Karpas-422 (cell line): ENCODE data around the gene C1QTNF1. TPM values are rescaled to one million over a fixed set of nuclear protein-coding genes. Genes with fewer than 3 reads are reported as not detected.

Source experiments
- DNase-seq: peaks from one replicate; pipeline ENCODE4 v3.0.0-alpha.2; 2015
- H2AFZ ChIP-seq: fragments of 200-600 bp; sonication (generic); 2 replicates; pipeline ENCODE4 v1.6.1; 2014; ENCODE audit warnings: antibody characterized with exemption, low read length, mixed read lengths
- H3K27ac ChIP-seq: fragments of 200-600 bp; sonication (generic); 2 replicates; pipeline ENCODE4 v1.5.1; 2014; ENCODE audit warnings: mild to moderate bottlenecking, low read length, moderate library complexity
- H3K27me3 ChIP-seq: fragments of 200-600 bp; sonication (generic); 2 replicates; pipeline ENCODE4 v1.6.1; 2014; ENCODE audit warnings: low read length, mixed read lengths
- H3K36me3 ChIP-seq: fragments of 200-600 bp; sonication (generic); 2 replicates; pipeline ENCODE4 v1.6.1; 2014; ENCODE audit warnings: low read length, mixed read lengths; ENCODE audit not compliant: insufficient read depth
- H3K4me1 ChIP-seq: fragments of 200-600 bp; sonication (generic); 2 replicates; pipeline ENCODE4 v1.6.1; 2014; ENCODE audit warnings: mild to moderate bottlenecking, low read length, mixed read lengths
- H3K4me2 ChIP-seq: fragments of 200-600 bp; sonication (generic); 2 replicates; pipeline ENCODE4 v1.6.1; 2014; ENCODE audit warnings: low read length, low read depth, mild to moderate bottlenecking; ENCODE audit not compliant: poor library complexity, severe bottlenecking
- H3K4me3 ChIP-seq: fragments of 200-600 bp; sonication (generic); 2 replicates; pipeline ENCODE4 v1.5.1; 2014; ENCODE audit warnings: mild to moderate bottlenecking, antibody characterized with exemption, low read length, mixed read lengths
- H3K79me2 ChIP-seq: fragments of 200-600 bp; sonication (generic); 2 replicates; pipeline ENCODE4 v1.6.1; 2014; ENCODE audit warnings: mild to moderate bottlenecking, low read length, mixed read lengths
- H3K9ac ChIP-seq: fragments of 200-600 bp; sonication (generic); 2 replicates; pipeline ENCODE4 v1.6.0; 2014; ENCODE audit warnings: low read length
- H3K9me2 ChIP-seq: fragments of 200-600 bp; sonication (generic), shearing (Covaris generic); replicated peaks from 2 replicates; pipeline ENCODE4 v1.6.0; 2014; ENCODE audit warnings: mild to moderate bottlenecking, low read length, moderate library complexity; ENCODE audit not compliant: insufficient read depth
- H3K9me3 ChIP-seq: fragments of 300-700, 200-600 bp; sonication (generic); 2 replicates; pipeline ENCODE4 v1.6.1; 2014; ENCODE audit warnings: low read length, mixed read lengths
- H4K20me1 ChIP-seq: fragments of 200-600 bp; sonication (generic); 2 replicates; pipeline ENCODE4 v1.6.1; 2014; ENCODE audit warnings: mild to moderate bottlenecking, antibody characterized with exemption, low read length, low read depth; ENCODE audit not compliant: insufficient read depth
- total RNA-seq: library from RNA; depleted of rRNA; stranded (reverse); fragments of >200 nt; shearing (Covaris generic); gene quantifications from 2 replicates; pipeline ENCODE4 v1.2.3, GENCODE V29; 2014; ENCODE audit warnings: low replicate concordance

C1QTNF1 gene
- total RNA-seq, 1 experiment from 2014 or later, result not detected

GRCh38 chr17:79054200-79054960 lies 30.4 kb downstream of the C1QTNF1 start:
- no peaks in the 10 kb centered on the region for H3K4me1 ChIP-seq
- no peaks in the 10 kb centered on the region for H3K9me3 ChIP-seq
- H3K4me3 ChIP-seq, result no peak overlapping the region
- no peaks in the 10 kb centered on the region for H3K9me2 ChIP-seq
- H3K27ac ChIP-seq, result no peak overlapping the region
- DNase-seq, result no peak
- no peak overlapping the region for H3K9ac ChIP-seq
- no peaks in the 10 kb centered on the region for H3K36me3 ChIP-seq
- no peaks in the 10 kb centered on the region for H4K20me1 ChIP-seq
- H3K4me2 ChIP-seq, result no peak overlapping the region
- no peaks in the 10 kb centered on the region for H3K27me3 ChIP-seq
- no peaks in the 10 kb centered on the region for H3K79me2 ChIP-seq
- no peak overlapping the region for H2AFZ ChIP-seq

- H2AFZ ChIP-seq, result no peak overlapping the region
- no peaks in the 10 kb centered on the region for H3K27me3 ChIP-seq
- H3K9ac ChIP-seq, result no peak overlapping the region
- H3K4me1 ChIP-seq, result no peaks in the 10 kb centered on the region
- no peak overlapping the region for H3K27ac ChIP-seq
- no peak for DNase-seq
- no peak overlapping the region for H3K4me3 ChIP-seq
- no peak overlapping the region for H3K4me2 ChIP-seq
- H3K9me2 ChIP-seq, result no peaks in the 10 kb centered on the region
- H3K9me3 ChIP-seq, result no peaks in the 10 kb centered on the region
- H3K36me3 ChIP-seq, result no peaks in the 10 kb centered on the region
- no peaks in the 10 kb centered on the region for H3K79me2 ChIP-seq
- H4K20me1 ChIP-seq, result no peaks in the 10 kb centered on the region
Observed at GRCh38 chr17:79055197-79055596, 31.2 kb downstream of the C1QTNF1 start.

DNA sequence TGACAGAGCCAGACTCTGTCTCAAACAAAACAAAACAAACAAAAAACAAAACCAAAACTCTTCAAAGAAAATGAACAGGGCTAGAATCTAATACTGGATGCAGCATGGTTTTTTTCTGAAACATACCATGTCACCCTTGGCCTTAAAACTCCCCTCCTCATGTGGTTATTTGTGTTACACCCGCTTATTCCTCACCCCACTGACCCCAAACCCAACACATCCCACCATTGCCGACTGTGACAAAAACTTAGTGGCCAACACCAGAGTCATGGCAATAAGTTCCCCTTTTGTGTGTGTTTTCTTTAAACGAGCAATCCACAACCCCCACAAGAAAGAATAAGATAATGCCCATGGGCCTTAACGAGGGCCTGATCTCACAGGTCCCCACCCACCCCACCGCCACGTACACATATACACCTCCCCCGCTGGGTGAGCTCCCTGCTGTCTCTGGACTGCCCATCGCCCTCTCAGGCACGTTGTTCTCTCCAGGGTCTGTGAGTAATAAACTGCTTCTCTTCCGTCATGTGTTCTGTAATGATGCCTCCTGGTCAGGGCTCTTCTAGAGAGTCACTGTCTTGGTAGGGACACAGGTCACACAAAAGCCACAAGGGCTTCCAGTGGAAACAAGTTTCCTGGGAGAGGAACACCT lies 33.9 kb downstream of the C1QTNF1 start:
- H3K4me2 ChIP-seq, result no peak overlapping the region
- no peak overlapping the region for H3K9ac ChIP-seq
- no peaks in the 10 kb centered on the region for H3K79me2 ChIP-seq
- H3K4me1 ChIP-seq, result no peaks in the 10 kb centered on the region
- no peak overlapping the region for H2AFZ ChIP-seq
- DNase-seq, result no peak
- no peaks in the 10 kb centered on the region for H3K36me3 ChIP-seq
- no peaks in the 10 kb centered on the region for H3K27me3 ChIP-seq
- H3K9me3 ChIP-seq, result no peaks in the 10 kb centered on the region
- no peaks in the 10 kb centered on the region for H4K20me1 ChIP-seq
- no peak overlapping the region for H3K27ac ChIP-seq
- H3K9me2 ChIP-seq, result no peaks in the 10 kb centered on the region
- H3K4me3 ChIP-seq, result no peak overlapping the region

DNA sequence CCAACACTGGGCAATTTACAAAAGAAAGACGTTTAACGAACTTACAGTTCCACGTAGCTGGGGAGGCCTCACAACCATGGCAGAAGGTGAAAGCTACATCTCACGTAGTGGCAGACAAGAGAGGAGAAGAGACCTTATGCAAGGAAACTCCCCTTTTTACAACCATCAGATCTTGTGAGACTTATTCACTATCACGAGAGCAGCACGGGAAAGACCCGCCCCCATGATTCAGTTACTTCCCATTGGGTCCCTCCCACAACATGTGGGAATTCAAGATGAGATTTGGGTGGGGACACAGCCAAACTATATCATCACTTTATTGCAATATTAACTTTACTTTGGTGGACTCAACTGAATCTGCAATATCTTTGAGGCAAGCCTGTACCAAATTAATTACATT lies 38.7 kb downstream of the C1QTNF1 start:
- H3K27me3 ChIP-seq, result no peaks in the 10 kb centered on the region
- H3K4me1 ChIP-seq, result no peaks in the 10 kb centered on the region
- no peak overlapping the region for H3K9ac ChIP-seq
- H4K20me1 ChIP-seq, result no peaks in the 10 kb centered on the region
- H3K4me3 ChIP-seq, result no peak overlapping the region
- H3K4me2 ChIP-seq, result no peak overlapping the region
- H3K27ac ChIP-seq, result no peak overlapping the region
- H3K36me3 ChIP-seq, result no peaks in the 10 kb centered on the region
- no peak overlapping the region for H2AFZ ChIP-seq
- H3K79me2 ChIP-seq, result no peaks in the 10 kb centered on the region
- no peak for DNase-seq
- no peaks in the 10 kb centered on the region for H3K9me3 ChIP-seq
- no peaks in the 10 kb centered on the region for H3K9me2 ChIP-seq

DNA sequence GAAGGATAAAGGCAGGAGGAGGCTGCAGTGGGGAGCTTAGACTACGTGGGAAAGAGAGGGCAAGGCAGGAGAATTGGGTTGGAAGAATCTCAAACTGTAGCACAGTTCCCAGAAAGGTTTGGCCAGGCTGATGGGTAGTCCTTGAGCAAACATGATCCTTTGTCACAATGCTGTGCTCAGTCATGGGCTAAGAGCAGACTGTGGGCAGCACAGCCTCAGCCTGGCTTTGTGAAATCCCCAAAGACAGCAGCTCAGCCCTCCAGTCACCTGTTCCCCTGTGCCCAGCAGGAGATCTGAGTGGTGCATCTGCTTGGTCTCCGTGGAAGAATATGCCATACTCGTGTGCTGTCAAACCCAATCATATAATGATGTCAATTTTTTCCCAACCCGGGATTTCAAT lies 40.1 kb downstream of the C1QTNF1 start:
- DNase-seq, result no peak
- H3K36me3 ChIP-seq, result no peaks in the 10 kb centered on the region
- no peaks in the 10 kb centered on the region for H3K27me3 ChIP-seq
- H3K9me3 ChIP-seq, result no peaks in the 10 kb centered on the region
- H3K4me3 ChIP-seq, result no peak overlapping the region
- H3K9me2 ChIP-seq, result no peaks in the 10 kb centered on the region
- H3K27ac ChIP-seq, result no peak overlapping the region
- no peak overlapping the region for H3K9ac ChIP-seq
- H3K79me2 ChIP-seq, result no peaks in the 10 kb centered on the region
- no peaks in the 10 kb centered on the region for H4K20me1 ChIP-seq
- H2AFZ ChIP-seq, result no peak overlapping the region
- H3K4me2 ChIP-seq, result no peak overlapping the region
- no peaks in the 10 kb centered on the region for H3K4me1 ChIP-seq

GRCh38 chr17:79065105-79065670 lies 41.2 kb downstream of the C1QTNF1 start:
- Histone ChIP-seq H3K4me3 (no peak overlapping the region), H4K20me1 (no peaks in the 10 kb centered on the region), H3K79me2 (no peaks in the 10 kb centered on the region), H3K9me2 (no peaks in the 10 kb centered on the region), H3K36me3 (no peaks in the 10 kb centered on the region), H2AFZ (no peak overlapping the region), H3K4me2 (no peak overlapping the region), H3K9me3 (no peaks in the 10 kb centered on the region), H3K4me1 (no peaks in the 10 kb centered on the region), H3K9ac (no peak overlapping the region), H3K27me3 (no peaks in the 10 kb centered on the region), H3K27ac (no peak overlapping the region)
- DNase-seq, result peak; percentile 77

DNA sequence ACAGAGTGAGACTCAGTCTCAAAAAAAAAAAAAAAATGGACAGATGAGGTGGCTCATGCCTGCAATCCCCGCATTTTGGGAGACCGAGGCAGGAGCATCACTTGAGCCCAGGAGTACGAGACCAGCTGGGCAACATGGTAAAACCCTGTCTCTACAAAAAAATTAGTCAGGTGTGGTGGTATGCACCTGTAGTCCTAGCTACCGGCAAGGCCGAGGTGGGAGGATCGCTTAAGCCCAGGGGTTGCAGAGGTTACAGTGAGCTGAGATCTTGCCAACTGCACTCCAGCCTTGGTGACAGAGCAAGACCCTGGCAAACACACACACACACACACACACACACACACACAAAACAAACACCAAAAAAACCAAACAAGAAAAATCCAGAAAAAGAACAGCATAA lies 43.0 kb downstream of the C1QTNF1 start:
- Histone ChIP-seq H3K9ac (no peak overlapping the region), H3K4me1 (no peaks in the 10 kb centered on the region), H3K9me3 (no peaks in the 10 kb centered on the region), H3K4me2 (no peak overlapping the region), H3K79me2 (no peaks in the 10 kb centered on the region), H3K9me2 (no peaks in the 10 kb centered on the region), H4K20me1 (no peaks in the 10 kb centered on the region), H3K4me3 (no peak overlapping the region), H3K27me3 (no peaks in the 10 kb centered on the region), H2AFZ (no peak overlapping the region), H3K36me3 (no peaks in the 10 kb centered on the region), H3K27ac (no peak overlapping the region)
- no peak for DNase-seq

- Histone ChIP-seq H3K36me3 (no peaks in the 10 kb centered on the region), H3K9me2 (no peaks in the 10 kb centered on the region), H3K27me3 (no peaks in the 10 kb centered on the region), H3K27ac (no peak overlapping the region), H3K79me2 (no peaks in the 10 kb centered on the region), H3K4me1 (peaks cover 7% of the 10 kb centered on the region), H3K4me2 (no peak overlapping the region), H3K9me3 (no peaks in the 10 kb centered on the region), H3K4me3 (no peak overlapping the region), H4K20me1 (no peaks in the 10 kb centered on the region), H3K9ac (no peak overlapping the region), H2AFZ (no peak overlapping the region)
- no peak for DNase-seq
Observed at GRCh38 chr17:79070266-79070880, 46.4 kb downstream of the C1QTNF1 start.
